Activated T-cell treated with anti-CD3 and anti-CD28 coated beads for 24 hours (primary cell): Measurements from ENCODE around the gene MYBL2.
A peak's percentile ranks its signal among the peaks of the same experiment; 100 is the strongest.

Experiments used
- DNase-seq: peaks from one replicate; pipeline ENCODE4 v3.0.0-alpha.2; 2020; ENCODE audit warnings: low read depth

The MYBL2 gene

GRCh38 chr20:43682446-43682845 lies 15.5 kb downstream of the MYBL2 start:
- no peak for DNase-seq

- no peak for DNase-seq
These were observed 19.9 kb downstream of the MYBL2 start for GRCh38 chr20:43686820-43687219.

- no peak for DNase-seq
These were observed 22.3 kb downstream of the MYBL2 start for GRCh38 chr20:43689165-43689564.

- DNase-seq, result no peak
These were observed 24.2 kb downstream of the MYBL2 start for GRCh38 chr20:43690943-43691598.

GRCh38 chr20:43691928-43692524 lies 25.1 kb downstream of the MYBL2 start:
- DNase-seq, result peak; percentile 48

GRCh38 chr20:43694763-43695162 lies 27.8 kb downstream of the MYBL2 start:
- no peak for DNase-seq

GRCh38 chr20:43695571-43695970 lies 28.7 kb downstream of the MYBL2 start:
- DNase-seq, result no peak

- DNase-seq, result no peak
These were observed 33.1 kb downstream of the MYBL2 start for GRCh38 chr20:43699941-43700565.

- DNase-seq, result no peak
These were observed 33.7 kb downstream of the MYBL2 start for GRCh38 chr20:43700627-43701026.

GRCh38 chr20:43702502-43702901 lies 35.6 kb downstream of the MYBL2 start:
- DNase-seq, result no peak

GRCh38 chr20:43710370-43711044 lies 43.6 kb downstream of the MYBL2 start:
- no peak for DNase-seq

GRCh38 chr20:43711098-43711654 lies 44.3 kb downstream of the MYBL2 start:
- no peak for DNase-seq

- DNase-seq, result no peak
These were observed 48.1 kb downstream of the MYBL2 start for GRCh38 chr20:43715044-43715443.

GRCh38 chr20:43715511-43715910 lies 48.6 kb downstream of the MYBL2 start:
- DNase-seq, result no peak

- no peak for DNase-seq
These were observed 49.2 kb downstream of the MYBL2 start for GRCh38 chr20:43716123-43716522.

- no peak for DNase-seq
These were observed 50.1 kb downstream of the MYBL2 start for GRCh38 chr20:43716757-43717615.

- no peak for DNase-seq
These were observed 50.7 kb downstream of the MYBL2 start for GRCh38 chr20:43717616-43717995.

GRCh38 chr20:43720007-43720406 lies 53.1 kb downstream of the MYBL2 start:
- DNase-seq, result no peak

- no peak for DNase-seq
These were observed 54.1 kb downstream of the MYBL2 start for GRCh38 chr20:43721097-43721428.

- no peak for DNase-seq
These were observed 54.7 kb downstream of the MYBL2 start for GRCh38 chr20:43721429-43722152.

GRCh38 chr20:43722153-43722505 lies 55.2 kb downstream of the MYBL2 start:
- DNase-seq, result peak; percentile 35
